Stimulated activated CD8-positive, alpha-beta memory T cell treated with anti-CD3 and anti-CD28 coated beads, Interleukin-15, amount 100 ng/mL, for 1 hour (primary cell): ENCODE data around the gene RASSF7.
"Not testable (repeated sequence)": the region's sequence is repeated elsewhere in the genome, so short reads cannot be mapped to it uniquely, and the experiment has no call there.

Experiments
- DNase-seq: peaks from one replicate; pipeline ENCODE4 v3.0.0-alpha.2; 2020; ENCODE audit warnings: low read depth

RASSF7 gene

GRCh38 chr11:567011-567628 is 6.3 kb downstream of the RASSF7 start:
- DNase-seq, result no peak

GRCh38 chr11:567629-568292 is 7.0 kb downstream of the RASSF7 start:
- no peak for DNase-seq

- DNase-seq, result peak; percentile 71
These were observed 7.8 kb downstream of the RASSF7 start for GRCh38 chr11:568306-569157.

GRCh38 chr11:569158-569885 is 8.6 kb downstream of the RASSF7 start:
- DNase-seq, result no peak

- DNase-seq, result no peak
These were observed 11.0 kb downstream of the RASSF7 start for GRCh38 chr11:571802-572185.

GRCh38 chr11:573146-573759 is 12.5 kb downstream of the RASSF7 start:
- DNase-seq, result no peak

- DNase-seq, result not testable (repeated sequence)
These were observed 13.3 kb downstream of the RASSF7 start for GRCh38 chr11:574031-574570.

- DNase-seq, result no peak
These were observed 14.0 kb downstream of the RASSF7 start for GRCh38 chr11:574632-575312.

GRCh38 chr11:575313-575995 is 14.7 kb downstream of the RASSF7 start:
- no peak for DNase-seq

GRCh38 chr11:575996-576768 is 15.4 kb downstream of the RASSF7 start, which contains the start of gene PHRF1:
TSS of gene PHRF1 (plus strand) at chr11:576470. CDS start at chr11:581513, 5,043 bp downstream.
- DNase-seq, result peak; percentile 88

- no peak for DNase-seq
These were observed 16.2 kb downstream of the RASSF7 start for GRCh38 chr11:576811-577610.

- no peak for DNase-seq
These were observed 16.8 kb downstream of the RASSF7 start for GRCh38 chr11:577611-577894.

GRCh38 chr11:578276-579035 is 17.7 kb downstream of the RASSF7 start:
- DNase-seq, result no peak

- DNase-seq, result no peak
These were observed 19.2 kb downstream of the RASSF7 start for GRCh38 chr11:579830-580601.

GRCh38 chr11:581342-581741 is 20.6 kb downstream of the RASSF7 start:
- no peak for DNase-seq

GRCh38 chr11:581752-582151 is 21.0 kb downstream of the RASSF7 start:
- no peak for DNase-seq

GRCh38 chr11:584287-584686 is 23.5 kb downstream of the RASSF7 start:
- DNase-seq, result no peak
